ENCODE measurements around the gene OTOP3.

The OTOP3 gene

GRCh38 chr17:74918906-74919305 is 16.8 kb upstream of the OTOP3 start:
- TF ChIP-seq CTCF (IDR thresholded peaks at IDR 0.05; ENCODE audit: control insufficient read depth, insufficient read depth, low read depth, low read length, missing control alignments) = no peak
- no peak for DNase-seq (ENCODE audit: low read depth)
- H3K4me3 ChIP-seq (ENCODE audit: control insufficient read depth, low read depth, low read length) = no peak overlapping the region

GRCh38 chr17:74919440-74920305 is 16.0 kb upstream of the OTOP3 start:
- TF ChIP-seq CTCF (IDR thresholded peaks at IDR 0.05; ENCODE audit: control insufficient read depth, insufficient read depth, low read depth, low read length, missing control alignments) = no peak
- no peak for DNase-seq (ENCODE audit: low read depth)
- no peak overlapping the region for H3K4me3 ChIP-seq (ENCODE audit: control insufficient read depth, low read depth, low read length)

GRCh38 chr17:74920306-74920620 is 15.4 kb upstream of the OTOP3 start:
- TF ChIP-seq CTCF (IDR thresholded peaks at IDR 0.05; ENCODE audit: control insufficient read depth, insufficient read depth, low read depth, low read length, missing control alignments) = no peak
- no peak for DNase-seq (ENCODE audit: low read depth)
- no peak overlapping the region for H3K4me3 ChIP-seq (ENCODE audit: control insufficient read depth, low read depth, low read length)

GRCh38 chr17:74920642-74921025 is 15.1 kb upstream of the OTOP3 start:
- no peak for DNase-seq (ENCODE audit: low read depth)
- H3K4me3 ChIP-seq (ENCODE audit: control insufficient read depth, low read depth, low read length) = no peak overlapping the region
- no peak for TF ChIP-seq CTCF (IDR thresholded peaks at IDR 0.05; ENCODE audit: control insufficient read depth, insufficient read depth, low read depth, low read length, missing control alignments)

- DNase-seq (ENCODE audit: low read depth) = no peak
- TF ChIP-seq CTCF (IDR thresholded peaks at IDR 0.05; ENCODE audit: control insufficient read depth, insufficient read depth, low read depth, low read length, missing control alignments) = no peak
- no peak overlapping the region for H3K4me3 ChIP-seq (ENCODE audit: control insufficient read depth, low read depth, low read length)
Observed at GRCh38 chr17:74921026-74921681, 14.5 kb upstream of the OTOP3 start.

GRCh38 chr17:74921769-74922168 is 13.9 kb upstream of the OTOP3 start:
- no peak for DNase-seq (ENCODE audit: low read depth)
- no peak overlapping the region for H3K4me3 ChIP-seq (ENCODE audit: control insufficient read depth, low read depth, low read length)
- no peak for TF ChIP-seq CTCF (IDR thresholded peaks at IDR 0.05; ENCODE audit: control insufficient read depth, insufficient read depth, low read depth, low read length, missing control alignments)
